Colonic mucosa (tissue), 4 donors: ENCODE measurements around the gene SEPTIN3. TPM values are rescaled to one million over a fixed set of nuclear protein-coding genes. Genes with fewer than 3 reads are reported as not detected.
A peak's percentile ranks its signal among the peaks of the same experiment; 100 is the strongest.

Source experiments
- DNase-seq: peaks from one replicate; pipeline ENCODE4 v3.0.0-alpha.2; 2020
- H3K27ac ChIP-seq: fragments of 200-600 bp; one replicate; pipeline ENCODE4 v1.8.0; 2021
- H3K27me3 ChIP-seq: fragments of 200-600 bp; one replicate; pipeline ENCODE4 v1.8.0; 2021
- H3K36me3 ChIP-seq: fragments of 200-600 bp; one replicate; pipeline ENCODE4 v1.8.0; 2021
- H3K4me1 ChIP-seq: fragments of 200-600 bp; one replicate; pipeline ENCODE4 v1.8.0; 2021; ENCODE audit warnings: mild to moderate bottlenecking
- H3K4me3 ChIP-seq: fragments of 200-600 bp; one replicate; pipeline ENCODE4 v1.8.0; 2021
- H3K9ac ChIP-seq, 2 donors: one replicate each; pipeline ENCODE4 v1.7.0; 2013; ENCODE audit warnings: control low read depth in 2 of 2, low read depth in 2 of 2, low read length in 2 of 2
- H3K9me3 ChIP-seq: fragments of 200-600 bp; one replicate; pipeline ENCODE4 v1.8.0; 2021
- intact Hi-C: fragments of 100-400 bp; cut with DNase I; formaldehyde crosslinking; loops from one replicate; pipeline ENCODE4 v1.14.1; 2022
- total RNA-seq, 2 donors: library from RNA; stranded (reverse); fragmentation: NEBNext Ultra II Directional in 1 of 2; extraction: Animal tissue kit (Norgen Biotek cat#: 25700) in 1 of 2; gene quantifications; one replicate each; pipeline ENCODE4 v1.2.1, GENCODE V29; 2021
- TF ChIP-seq, protein P1 (sequence below): fragments of 200-600 bp; IDR thresholded peaks from one replicate; pipeline ENCODE4 v1.8.0; 2022; ENCODE audit warnings: antibody characterized with exemption, mild to moderate bottlenecking
- donor health status: healthy.
- donor health status: DM: no; HTN: no; CAD: no.
- donor health status: DM: no; HTN: no; CAD: no.

SEPTIN3 gene
- total RNA-seq, 2 donors from 2014 or later: 0.20 to 0.69 TPM

DNA sequence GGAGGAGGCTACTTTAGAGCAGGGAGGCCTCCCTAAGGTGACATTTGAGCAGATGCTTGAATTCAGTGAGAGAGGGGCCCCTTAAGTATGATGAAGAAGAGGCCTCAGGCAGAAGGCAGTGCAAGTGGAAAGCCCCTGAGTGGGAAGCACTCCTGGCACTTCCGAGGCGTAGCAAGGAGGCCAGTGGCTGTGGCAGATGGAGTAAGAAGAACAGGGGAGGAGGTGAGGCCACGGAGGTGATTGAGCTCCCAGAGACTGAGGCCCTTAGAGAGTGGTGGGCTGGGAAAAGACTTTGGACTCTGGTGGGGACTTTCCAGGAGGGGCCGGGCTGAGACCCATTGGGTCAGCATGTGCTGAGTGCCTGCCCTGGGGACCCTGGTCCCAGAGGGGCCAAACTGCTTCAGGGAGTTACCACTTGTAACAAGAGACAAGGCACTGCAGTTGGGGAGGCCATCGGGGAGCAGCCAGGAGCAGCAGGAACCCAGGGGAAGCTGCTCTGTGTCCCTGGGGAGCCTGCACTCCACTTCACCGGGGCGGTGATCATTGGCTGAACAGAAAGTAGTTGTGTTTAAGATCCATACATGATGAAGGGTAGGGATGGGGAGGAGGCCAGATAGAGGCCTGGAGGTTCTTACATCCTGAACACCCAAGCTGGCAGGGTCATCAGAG is 19.8 kb upstream of the SEPTIN3 start:
- intact Hi-C loops: no loop called here

DNA sequence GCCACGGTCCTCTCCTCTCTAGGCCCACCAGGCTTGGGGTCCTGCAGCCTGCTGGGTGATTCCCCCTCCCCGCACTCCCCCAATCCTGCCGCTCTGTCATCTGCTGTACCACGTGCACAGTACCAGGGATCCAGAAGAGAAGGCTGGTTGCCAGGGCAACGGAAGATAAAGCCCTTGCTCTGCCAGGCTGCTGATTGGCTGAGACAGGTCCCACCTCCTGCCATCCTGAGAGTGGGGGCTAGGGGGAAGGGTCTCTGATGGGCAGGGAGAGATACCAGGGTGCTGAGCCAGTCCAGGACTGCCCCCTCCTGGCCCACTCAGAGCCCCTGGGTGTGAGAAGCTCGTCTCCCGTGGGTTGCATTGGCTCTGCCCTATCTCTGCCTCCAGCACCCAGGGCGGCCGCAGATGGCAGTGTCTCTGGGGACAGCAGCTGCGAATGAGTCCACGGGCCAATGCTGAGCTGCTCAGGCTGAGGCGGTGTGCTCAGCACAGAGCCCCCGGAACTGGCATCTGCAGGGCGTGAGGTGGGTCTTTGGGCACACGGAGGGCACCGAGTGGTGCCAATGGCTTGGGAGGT is 17.3 kb upstream of the SEPTIN3 start, which contains the start of gene SMIM45:
TSS of gene SMIM45 (plus strand) at position 253 of the 577 bp plus-strand sequence.
- Histone ChIP-seq H3K4me1 (no peaks in the 10 kb centered on the region), H3K9ac (no peak within 1 kb of the TSS), H3K36me3 (no peaks in the 10 kb centered on the region), H3K9me3 (no peaks in the 10 kb centered on the region), H3K4me3 (no peak within 1 kb of the TSS), H3K27ac (no peak within 1 kb of the TSS), H3K27me3 (no peaks in the 10 kb centered on the region)
- intact Hi-C loops: no loop called here
- DNase-seq: no peak
- TF ChIP-seq, protein P1, sequence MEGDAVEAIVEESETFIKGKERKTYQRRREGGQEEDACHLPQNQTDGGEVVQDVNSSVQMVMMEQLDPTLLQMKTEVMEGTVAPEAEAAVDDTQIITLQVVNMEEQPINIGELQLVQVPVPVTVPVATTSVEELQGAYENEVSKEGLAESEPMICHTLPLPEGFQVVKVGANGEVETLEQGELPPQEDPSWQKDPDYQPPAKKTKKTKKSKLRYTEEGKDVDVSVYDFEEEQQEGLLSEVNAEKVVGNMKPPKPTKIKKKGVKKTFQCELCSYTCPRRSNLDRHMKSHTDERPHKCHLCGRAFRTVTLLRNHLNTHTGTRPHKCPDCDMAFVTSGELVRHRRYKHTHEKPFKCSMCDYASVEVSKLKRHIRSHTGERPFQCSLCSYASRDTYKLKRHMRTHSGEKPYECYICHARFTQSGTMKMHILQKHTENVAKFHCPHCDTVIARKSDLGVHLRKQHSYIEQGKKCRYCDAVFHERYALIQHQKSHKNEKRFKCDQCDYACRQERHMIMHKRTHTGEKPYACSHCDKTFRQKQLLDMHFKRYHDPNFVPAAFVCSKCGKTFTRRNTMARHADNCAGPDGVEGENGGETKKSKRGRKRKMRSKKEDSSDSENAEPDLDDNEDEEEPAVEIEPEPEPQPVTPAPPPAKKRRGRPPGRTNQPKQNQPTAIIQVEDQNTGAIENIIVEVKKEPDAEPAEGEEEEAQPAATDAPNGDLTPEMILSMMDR: no peak

More for the DNA sequence above, 19.8 kb upstream of the SEPTIN3 start:
- H3K9ac ChIP-seq: no peak overlapping the region
- peaks cover 8% of the 10 kb centered on the region for H3K4me1 ChIP-seq
- H3K27ac ChIP-seq: no peak overlapping the region
- no peaks in the 10 kb centered on the region for H3K36me3 ChIP-seq
- DNase-seq: no peak
- H3K27me3 ChIP-seq: no peaks in the 10 kb centered on the region
- H3K9me3 ChIP-seq: no peaks in the 10 kb centered on the region
- TF ChIP-seq, protein P1: no peak
- H3K4me3 ChIP-seq: no peak overlapping the region

DNA sequence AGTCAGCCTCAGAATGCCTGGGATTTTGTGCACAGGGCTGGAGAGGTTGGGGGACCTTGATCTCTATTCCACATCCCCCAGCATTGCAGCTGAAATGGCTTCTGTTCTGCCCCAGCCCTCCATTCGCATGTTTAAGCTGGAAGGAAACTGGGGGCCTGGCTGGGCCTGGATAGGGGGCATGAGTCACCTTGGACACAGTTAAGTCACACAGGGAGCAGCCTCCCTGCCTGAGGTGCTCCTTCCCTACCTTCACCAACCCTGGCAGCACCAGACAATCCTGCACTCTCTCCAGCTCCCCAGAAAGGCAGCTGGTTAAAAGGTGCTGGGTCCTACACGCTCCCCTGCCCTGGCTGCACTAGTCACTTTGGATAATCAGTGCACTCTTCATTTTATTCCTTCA is 16.5 kb upstream of the SEPTIN3 start:
- no peaks in the 10 kb centered on the region for H3K36me3 ChIP-seq
- DNase-seq: no peak
- no peaks in the 10 kb centered on the region for H3K4me1 ChIP-seq
- H3K27ac ChIP-seq: no peak overlapping the region
- intact Hi-C loops: no loop called here
- TF ChIP-seq, protein P1: no peak
- no peaks in the 10 kb centered on the region for H3K27me3 ChIP-seq
- H3K9ac ChIP-seq: no peak overlapping the region
- H3K4me3 ChIP-seq: no peak overlapping the region
- no peaks in the 10 kb centered on the region for H3K9me3 ChIP-seq

DNA sequence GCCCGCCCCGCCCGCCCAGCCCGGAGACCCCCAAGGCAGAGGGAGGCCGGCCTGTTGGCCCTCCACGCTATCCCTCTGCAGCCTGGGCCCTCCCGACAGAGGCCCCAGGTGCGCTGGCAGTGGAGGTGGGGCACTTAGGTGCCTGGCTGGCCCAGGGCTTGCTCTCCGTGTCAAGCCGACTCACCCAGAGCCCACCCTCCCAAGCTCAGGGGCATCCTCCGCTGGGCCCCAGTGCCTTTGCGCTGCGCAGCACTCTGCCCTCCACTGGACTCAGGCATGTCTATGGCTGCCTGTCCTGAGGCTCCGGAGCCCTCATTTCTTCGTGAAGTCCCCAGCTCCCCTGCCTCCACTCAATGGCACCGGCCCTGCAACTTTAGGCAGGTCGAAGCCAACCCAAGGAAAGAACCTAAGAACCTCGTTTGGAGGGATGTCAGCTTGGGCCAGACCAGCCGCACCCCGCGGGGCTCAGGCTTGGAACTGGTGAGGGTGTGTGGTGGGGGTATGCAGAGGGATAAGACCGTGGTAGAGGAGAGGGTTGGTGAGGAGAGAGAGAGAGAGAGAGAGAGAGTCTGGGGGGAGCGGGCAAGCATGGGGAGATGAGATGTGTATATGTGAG is 11.2 kb upstream of the SEPTIN3 start:
- Histone ChIP-seq H3K9me3 (no peaks in the 10 kb centered on the region), H3K27me3 (no peaks in the 10 kb centered on the region), H3K9ac (no peak overlapping the region), H3K4me3 (peak overlapping the region; percentile 34), H3K36me3 (no peaks in the 10 kb centered on the region), H3K27ac (no peak overlapping the region), H3K4me1 (no peaks in the 10 kb centered on the region)
- intact Hi-C loops: no loop called here
- DNase-seq: no peak
- TF ChIP-seq, protein P1: peak; percentile 8

DNA sequence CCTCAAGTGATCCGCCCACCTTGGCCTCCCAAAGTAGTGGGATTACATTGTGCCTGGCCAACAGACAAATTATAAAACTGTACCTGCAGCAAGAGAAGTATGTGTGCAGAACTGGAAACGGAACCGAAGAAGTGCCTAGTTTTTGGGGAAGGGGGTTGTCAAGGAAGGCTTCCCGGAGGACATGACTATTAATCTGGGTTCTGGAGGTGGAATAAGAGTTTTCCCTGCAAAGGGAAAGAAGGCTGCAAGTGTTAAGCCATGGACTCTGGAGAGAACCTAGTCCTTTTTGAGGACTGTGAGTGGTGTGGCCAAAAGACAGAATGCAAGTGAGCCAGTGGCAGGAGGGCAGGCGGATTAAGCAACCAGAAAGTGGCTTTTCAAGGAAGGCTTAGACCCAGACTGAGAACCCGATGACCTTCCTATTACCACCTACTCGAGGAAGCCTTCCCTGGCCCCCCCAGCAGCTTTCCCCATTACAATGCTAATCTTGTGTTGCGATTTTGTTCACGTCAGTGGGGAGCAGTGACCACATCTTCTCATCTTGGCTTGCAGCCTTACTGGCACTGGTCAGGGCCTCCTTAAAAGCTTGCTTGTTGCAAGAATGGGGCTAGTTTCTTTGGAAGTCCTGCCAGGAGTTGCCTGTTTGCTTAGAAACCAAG is 5.7 kb upstream of the SEPTIN3 start:
- Histone ChIP-seq H3K9ac (no peak overlapping the region), H3K4me3 (no peak overlapping the region), H3K4me1 (no peaks in the 10 kb centered on the region), H3K36me3 (no peaks in the 10 kb centered on the region), H3K27ac (no peak overlapping the region), H3K27me3 (no peaks in the 10 kb centered on the region), H3K9me3 (no peaks in the 10 kb centered on the region)
- TF ChIP-seq, protein P1: no peak
- intact Hi-C loops: no loop called here
- DNase-seq: no peak
